GM23248 (cell line): Measurements from ENCODE around the gene ZNF80. TPM values are rescaled to one million over a fixed set of nuclear protein-coding genes. Genes with fewer than 3 reads are reported as not detected.
A peak's percentile ranks its signal among the peaks of the same experiment; 100 is the strongest.

Experiments
- DNase-seq: peaks from one replicate; pipeline ENCODE4 v3.0.0-alpha.2; 2015
- H2AFZ ChIP-seq: fragments of 200-600 bp; sonication (generic); 2 replicates; pipeline ENCODE4 v1.6.1; 2016; ENCODE audit warnings: antibody characterized with exemption
- H3F3A ChIP-seq: fragments of 200-600 bp; sonication (generic); 2 replicates; pipeline ENCODE4 v1.6.1; 2016; ENCODE audit warnings: mild to moderate bottlenecking, antibody characterized with exemption, mixed run types; ENCODE audit not compliant: insufficient read depth
- H3K27ac ChIP-seq: fragments of 200-600 bp; sonication (generic); 2 replicates; pipeline ENCODE4 v1.5.1; 2016; ENCODE audit warnings: mild to moderate bottlenecking
- H3K27me3 ChIP-seq: fragments of 200-600 bp; sonication (generic); replicated peaks from 2 replicates; pipeline ENCODE4 v1.6.1; 2016; ENCODE audit warnings: mild to moderate bottlenecking; ENCODE audit not compliant: insufficient read depth
- H3K36me3 ChIP-seq: fragments of 200-600 bp; sonication (generic); 2 replicates; pipeline ENCODE4 v1.6.1; 2016; ENCODE audit warnings: low read depth, mild to moderate bottlenecking
- H3K4me1 ChIP-seq: fragments of 200-600 bp; sonication (generic); 2 replicates; pipeline ENCODE4 v1.6.1; 2016; ENCODE audit warnings: mild to moderate bottlenecking; ENCODE audit not compliant: insufficient read depth
- H3K4me2 ChIP-seq: fragments of 200-600 bp; sonication (generic); one replicate; pipeline ENCODE4 v1.6.1; 2016; ENCODE audit warnings: mild to moderate bottlenecking; ENCODE audit not compliant: unreplicated experiment
- H3K4me3 ChIP-seq: fragments of 200-600 bp; sonication (generic); 2 replicates; pipeline ENCODE4 v1.5.1; 2016; ENCODE audit warnings: mild to moderate bottlenecking
- H3K79me2 ChIP-seq: fragments of 200-600 bp; sonication (generic); 2 replicates; pipeline ENCODE4 v1.6.1; 2016; ENCODE audit warnings: mild to moderate bottlenecking; ENCODE audit not compliant: insufficient read depth
- H3K9ac ChIP-seq: fragments of 200-600 bp; sonication (generic); 2 replicates; pipeline ENCODE4 v1.6.1; 2016; ENCODE audit warnings: mild to moderate bottlenecking
- H3K9me2 ChIP-seq: fragments of 200-600 bp; sonication (generic); 2 replicates; pipeline ENCODE4 v1.6.1; 2016; ENCODE audit warnings: mixed run types, mild to moderate bottlenecking, moderate library complexity; ENCODE audit not compliant: insufficient read depth
- H3K9me3 ChIP-seq: fragments of 200-600 bp; sonication (generic); one replicate; pipeline ENCODE4 v1.6.1; 2017; ENCODE audit warnings: low read depth
- H4K20me1 ChIP-seq: fragments of 200-600 bp; sonication (generic); 2 replicates; pipeline ENCODE4 v1.6.0; 2016; ENCODE audit not compliant: insufficient read depth
- EZH2 ChIP-seq: fragments of 200-600 bp; sonication (generic); IDR thresholded peaks from 2 replicates; pipeline ENCODE4 v1.6.1; 2018; ENCODE audit warnings: antibody characterized with exemption, mild to moderate bottlenecking; ENCODE audit not compliant: insufficient read depth, poor library complexity, severe bottlenecking
- EZH2phosphoT487 ChIP-seq: fragments of 200-600 bp; sonication (generic); IDR thresholded peaks from 2 replicates; pipeline ENCODE4 v1.6.1; 2018; ENCODE audit warnings: antibody characterized with exemption, moderate library complexity, mild to moderate bottlenecking, low read depth; ENCODE audit not compliant: insufficient read depth
- WGBS, 2 experiments: methylation state at CpG; one replicate each; pipeline ENCODE4 v1.1.6; 2015 to 2017; ENCODE audit warnings: low lambda C conversion rate in 2 of 2, low coverage in 1 of 2; ENCODE audit errors: missing lambda C conversion rate in 2 of 2; 5-methylcytosine and 5-hydroxymethylcytosine counted together
- in situ Hi-C: fragments of 300-500 bp; cut with MboI; formaldehyde crosslinking; loops from 2 replicates; pipeline ENCODE4 v1.15.0; 2020
- polyA plus RNA-seq: library from polyadenylated mRNA; unstranded; fragments of >200 nt; fragmentation: Nextera tagmentation; extraction: Ambion mirVana; gene quantifications from 2 replicates; pipeline ENCODE4 v1.2.1, GENCODE V29; 2016
- total RNA-seq: library from RNA; depleted of rRNA; stranded (reverse); fragments of >200 nt; shearing (Covaris generic); gene quantifications from 2 replicates; pipeline ENCODE4 v1.2.3, GENCODE V29; 2014

ZNF80 gene
- total and polyA plus RNA-seq, 2 experiments from 2014 or later: not detected

DNA sequence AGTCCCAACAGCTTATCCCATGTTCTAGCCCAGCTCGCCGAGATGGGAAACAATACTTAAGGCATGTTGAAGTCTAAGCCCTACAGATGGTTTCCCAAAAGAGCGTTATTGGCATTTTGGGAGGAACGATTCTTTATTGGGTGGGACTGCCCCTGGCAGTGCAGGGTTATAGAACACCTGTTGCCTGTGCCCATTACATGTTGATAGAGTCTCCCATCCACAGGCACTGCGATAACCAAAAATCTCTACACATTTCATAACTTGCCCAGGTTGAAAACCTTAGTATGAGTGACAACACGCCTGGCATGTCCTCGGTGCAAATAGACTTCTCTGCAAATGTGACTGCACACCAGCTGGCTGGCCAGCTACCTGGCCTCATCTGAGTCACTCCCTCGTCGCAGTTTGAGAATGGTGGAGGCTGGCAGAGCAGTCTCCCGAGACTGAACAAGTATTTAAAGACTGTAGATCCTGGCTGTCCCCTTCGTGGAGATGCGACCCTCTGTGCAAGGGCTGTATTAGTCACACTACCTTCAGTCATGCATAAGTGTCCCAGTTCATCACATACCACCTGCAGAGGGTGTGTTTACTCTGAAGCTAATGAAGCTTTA, 18.7 kb downstream of the ZNF80 start:
- in situ Hi-C loops: no loop called here
- peaks cover 27% of the 10 kb centered on the region for H3F3A ChIP-seq
- H3K27me3 ChIP-seq: no peaks in the 10 kb centered on the region
- no peak overlapping the region for H3K27ac ChIP-seq
- no peaks in the 10 kb centered on the region for H4K20me1 ChIP-seq
- H3K4me2 ChIP-seq: no peak overlapping the region
- no peaks in the 10 kb centered on the region for H3K79me2 ChIP-seq
- DNase-seq: no peak
- H3K4me1 ChIP-seq: peaks cover 16% of the 10 kb centered on the region; the same call in 1 of the 2 replicates
- WGBS, 2 experiments: 90 to 92% methylated on average over 12 of the region's 12 CpGs
- H2AFZ ChIP-seq: no peak overlapping the region
- no peaks in the 10 kb centered on the region for H3K9me3 ChIP-seq
- no peaks in the 10 kb centered on the region for H3K9me2 ChIP-seq
- TF ChIP-seq EZH2 (no peak), EZH2phosphoT487 (no peak)
- no peaks in the 10 kb centered on the region for H3K36me3 ChIP-seq
- H3K9ac ChIP-seq: no peak overlapping the region
- no peak overlapping the region for H3K4me3 ChIP-seq

DNA sequence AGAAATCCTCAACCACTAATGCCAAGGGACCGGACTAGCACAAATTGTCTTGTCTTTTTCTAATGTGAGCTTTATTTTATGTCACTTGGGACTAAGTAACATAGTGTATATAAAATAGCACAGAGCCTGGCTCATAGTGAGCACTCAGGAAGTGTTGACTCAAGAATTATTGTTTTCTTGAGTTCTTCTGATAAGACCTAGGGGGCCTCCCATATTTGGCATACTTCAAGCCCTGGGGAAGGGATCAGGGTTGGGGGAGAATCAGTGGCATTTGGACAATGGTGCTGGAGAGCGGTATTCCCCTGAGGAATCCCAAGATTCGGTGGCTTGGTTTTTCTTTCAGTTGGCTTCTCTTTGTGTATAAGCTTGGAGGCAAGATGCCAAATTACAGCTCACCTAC, 19.4 kb downstream of the ZNF80 start:
- no peak overlapping the region for H2AFZ ChIP-seq
- no peaks in the 10 kb centered on the region for H3K27me3 ChIP-seq
- no peaks in the 10 kb centered on the region for H3K9me2 ChIP-seq
- DNase-seq: no peak
- no peak overlapping the region for H3K27ac ChIP-seq
- H3K9ac ChIP-seq: no peak overlapping the region
- H4K20me1 ChIP-seq: no peaks in the 10 kb centered on the region
- 95 to 98% methylated on average over 3 of the region's 3 CpGs for WGBS, 2 experiments
- no peak overlapping the region for H3K4me3 ChIP-seq
- peaks cover 18% of the 10 kb centered on the region; the same call in 1 of the 2 replicates for H3K4me1 ChIP-seq
- no peak overlapping the region for H3K4me2 ChIP-seq
- no peaks in the 10 kb centered on the region for H3K79me2 ChIP-seq
- in situ Hi-C loops: no loop called here
- TF ChIP-seq EZH2phosphoT487 (no peak), EZH2 (no peak)
- H3K9me3 ChIP-seq: no peaks in the 10 kb centered on the region
- no peaks in the 10 kb centered on the region for H3K36me3 ChIP-seq
- H3F3A ChIP-seq: peaks cover 31% of the 10 kb centered on the region

DNA sequence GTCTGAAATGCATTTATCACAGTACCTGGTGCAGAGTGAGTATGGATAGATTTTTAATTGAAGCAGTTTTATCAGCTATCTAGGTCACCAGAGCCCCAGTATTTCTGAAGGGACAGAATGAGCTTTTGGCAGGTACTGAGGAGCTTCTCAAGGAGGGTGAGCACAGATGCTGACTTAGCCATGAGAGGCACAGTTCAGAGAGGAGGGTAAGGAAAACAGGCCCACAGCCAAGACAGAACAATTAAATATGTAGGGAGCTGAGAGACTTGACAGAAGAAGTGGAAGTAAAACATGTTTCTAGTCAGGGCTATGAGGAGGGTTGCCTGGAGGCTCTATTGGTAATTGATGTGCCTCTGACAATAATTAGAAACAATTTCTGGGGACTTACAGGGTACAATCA, 20.1 kb downstream of the ZNF80 start:
- no peak overlapping the region for H3K9ac ChIP-seq
- H3K4me1 ChIP-seq: peaks cover 18% of the 10 kb centered on the region; the same call in 1 of the 2 replicates
- no peak overlapping the region for H3K27ac ChIP-seq
- no peaks in the 10 kb centered on the region for H3K79me2 ChIP-seq
- in situ Hi-C loops: no loop called here
- H3K4me3 ChIP-seq: no peak overlapping the region
- H4K20me1 ChIP-seq: no peaks in the 10 kb centered on the region
- DNase-seq: no peak
- no peak for TF ChIP-seq EZH2
- TF ChIP-seq EZH2phosphoT487: no peak
- H3F3A ChIP-seq: peaks cover 31% of the 10 kb centered on the region
- H3K9me3 ChIP-seq: no peaks in the 10 kb centered on the region
- no peak overlapping the region for H3K4me2 ChIP-seq
- no peak overlapping the region for H2AFZ ChIP-seq
- H3K36me3 ChIP-seq: no peaks in the 10 kb centered on the region
- H3K9me2 ChIP-seq: no peaks in the 10 kb centered on the region
- no peaks in the 10 kb centered on the region for H3K27me3 ChIP-seq

DNA sequence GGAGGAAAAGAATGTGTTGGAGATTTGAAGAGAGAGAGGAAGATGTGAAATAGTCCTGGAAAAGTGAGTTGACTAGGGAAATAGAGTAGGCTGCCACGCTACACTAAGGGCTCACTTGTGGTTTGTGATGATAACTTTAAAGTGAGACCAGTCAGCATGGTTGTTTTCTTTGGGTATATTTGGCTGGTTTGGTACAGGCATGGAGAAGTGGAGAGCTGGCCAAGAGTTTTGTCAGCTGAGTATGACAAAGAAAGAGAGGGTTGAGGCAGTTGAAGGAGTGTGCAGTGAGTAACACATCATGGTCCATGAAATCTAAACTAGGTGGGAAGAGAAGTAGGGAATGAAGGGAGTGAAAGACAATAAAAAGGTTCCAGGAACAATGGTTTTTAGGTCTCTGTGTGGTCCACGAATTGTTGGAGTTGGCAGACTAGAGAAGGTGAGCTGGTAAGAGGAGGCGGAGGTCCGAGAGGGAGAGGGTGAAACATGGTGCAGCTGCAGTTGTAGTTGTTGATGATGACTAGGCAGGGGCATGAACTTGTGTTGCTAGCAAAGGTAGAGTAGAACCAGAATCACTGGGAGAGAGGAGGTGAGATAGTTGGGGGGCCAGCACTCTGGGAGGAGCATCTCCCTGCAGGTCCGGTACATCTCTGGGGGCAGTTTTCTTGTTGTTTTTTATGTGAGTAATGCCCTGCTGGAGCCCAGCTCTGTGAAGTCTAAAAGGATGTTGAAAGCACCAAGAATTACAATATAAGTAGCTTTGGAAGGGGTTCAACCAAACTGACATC, 21.0 kb downstream of the ZNF80 start:
- no peak overlapping the region for H2AFZ ChIP-seq
- H3K27ac ChIP-seq: peak overlapping the region; percentile 37
- H3F3A ChIP-seq: peaks cover 31% of the 10 kb centered on the region
- H3K79me2 ChIP-seq: no peaks in the 10 kb centered on the region
- H3K9ac ChIP-seq: no peak overlapping the region
- no peak overlapping the region for H3K4me3 ChIP-seq
- peak; percentile 73 for DNase-seq
- no peaks in the 10 kb centered on the region for H4K20me1 ChIP-seq
- no peaks in the 10 kb centered on the region for H3K9me3 ChIP-seq
- no peaks in the 10 kb centered on the region for H3K27me3 ChIP-seq
- peaks cover 18% of the 10 kb centered on the region; the same call in 1 of the 2 replicates for H3K4me1 ChIP-seq
- no peak for TF ChIP-seq EZH2
- no peak for TF ChIP-seq EZH2phosphoT487
- 76% methylated on average over 5 of the region's 5 CpGs for WGBS, 2 experiments
- in situ Hi-C loops: no loop called here
- H3K36me3 ChIP-seq: no peaks in the 10 kb centered on the region
- H3K4me2 ChIP-seq: no peak overlapping the region
- H3K9me2 ChIP-seq: no peaks in the 10 kb centered on the region
